Activated T-cell treated with anti-CD3 and anti-CD28 coated beads, Interleukin-2, amount 50 U/mL, for 1 hour (primary cell): ENCODE results near the gene MAML3.
A peak's percentile ranks its signal among the peaks of the same experiment; 100 is the strongest.

Experiments
- DNase-seq: peaks from one replicate; pipeline ENCODE4 v3.0.0-alpha.2; 2020

MAML3 gene

DNA sequence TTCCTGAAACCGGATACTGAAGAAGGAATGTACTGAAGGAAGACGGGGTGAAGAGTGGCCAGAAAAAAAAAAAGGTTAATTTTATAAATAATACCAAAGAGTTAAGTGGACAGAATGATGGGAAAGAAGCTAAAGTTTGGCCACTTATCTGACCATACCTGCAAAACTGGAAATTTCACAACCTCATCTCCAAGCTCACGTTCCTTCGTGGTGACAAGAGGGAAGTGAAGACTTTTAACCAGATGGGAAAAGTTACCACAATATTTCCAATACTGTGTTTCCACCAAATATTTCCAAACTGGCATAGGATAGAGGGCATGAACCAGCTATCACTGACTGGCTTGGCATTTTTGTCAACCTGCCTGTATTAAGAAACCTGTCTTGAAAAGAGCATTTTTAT is 56.4 kb downstream of the MAML3 start:
- DNase-seq: no peak

DNA sequence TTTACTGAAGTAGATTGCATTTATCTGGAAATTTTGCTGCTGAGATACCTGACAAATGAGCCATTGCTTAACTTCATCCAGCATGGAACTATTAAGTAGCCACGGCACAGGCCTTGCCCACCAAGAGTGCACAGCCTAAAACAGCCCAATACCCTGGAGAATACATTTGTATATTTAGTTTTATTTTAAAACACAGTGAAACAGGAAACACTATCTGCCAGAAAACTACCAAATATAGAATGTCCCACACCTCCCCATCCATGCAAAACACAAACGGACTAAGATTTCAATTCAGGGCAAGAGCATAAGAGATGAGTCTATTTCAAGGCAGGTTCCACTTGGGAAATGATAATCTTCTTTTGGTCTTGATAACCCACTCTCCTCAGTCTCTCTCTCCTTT is 57.1 kb downstream of the MAML3 start:
- DNase-seq: no peak

DNA sequence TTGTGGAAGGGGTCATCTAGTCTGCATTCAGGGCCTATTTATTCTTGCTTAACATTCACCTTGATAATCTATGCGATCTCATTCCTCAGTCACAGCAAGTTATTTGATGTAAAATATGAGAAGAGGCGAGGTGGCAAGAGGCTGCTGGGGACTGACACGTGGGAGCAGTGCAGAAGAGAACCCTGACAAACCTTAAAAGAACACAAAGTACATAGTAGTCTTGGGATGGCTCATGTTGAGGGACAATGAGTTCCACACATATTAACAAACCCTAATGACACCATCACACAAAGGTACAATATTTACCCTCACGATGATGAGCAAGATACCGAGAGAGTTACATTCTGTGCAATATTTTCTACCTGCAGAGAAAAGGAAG is 57.5 kb downstream of the MAML3 start:
- DNase-seq: no peak

DNA sequence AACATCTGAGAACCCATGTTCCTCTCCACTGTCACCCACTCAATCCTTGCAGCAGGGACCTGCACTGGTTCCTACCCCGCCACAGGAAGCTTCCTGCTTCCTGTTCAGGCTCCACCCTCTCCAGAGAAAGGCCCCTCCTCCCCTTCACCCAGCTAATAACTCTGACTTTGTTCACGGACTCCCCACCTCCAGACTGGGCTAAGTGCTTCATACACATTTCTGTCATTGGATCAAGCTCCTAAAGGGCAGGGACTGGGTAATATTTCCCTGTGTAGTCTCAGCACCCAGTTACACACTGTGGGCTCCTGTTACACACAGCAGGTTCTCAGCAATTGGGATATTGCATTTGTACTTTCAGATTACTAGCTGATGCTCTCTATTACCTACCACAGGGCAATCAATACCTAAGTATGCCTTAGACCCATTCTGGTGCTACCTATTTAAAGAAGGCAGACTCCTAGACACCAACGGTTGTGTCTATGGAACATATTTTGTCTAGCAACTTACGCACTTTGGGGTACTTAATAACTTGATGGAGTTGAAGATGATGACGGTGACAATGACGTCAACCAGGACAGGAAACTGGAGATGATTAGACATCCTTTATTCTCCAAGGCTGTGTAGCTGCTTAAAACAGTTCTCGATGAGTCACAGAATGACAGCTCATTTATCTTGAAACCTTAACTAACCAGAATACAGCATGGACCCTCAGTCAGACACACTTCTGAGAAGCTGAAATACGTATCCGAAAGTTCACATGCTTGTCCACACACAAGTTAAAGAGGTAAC is 58.1 kb downstream of the MAML3 start:
- peak; percentile 65 for DNase-seq

DNA sequence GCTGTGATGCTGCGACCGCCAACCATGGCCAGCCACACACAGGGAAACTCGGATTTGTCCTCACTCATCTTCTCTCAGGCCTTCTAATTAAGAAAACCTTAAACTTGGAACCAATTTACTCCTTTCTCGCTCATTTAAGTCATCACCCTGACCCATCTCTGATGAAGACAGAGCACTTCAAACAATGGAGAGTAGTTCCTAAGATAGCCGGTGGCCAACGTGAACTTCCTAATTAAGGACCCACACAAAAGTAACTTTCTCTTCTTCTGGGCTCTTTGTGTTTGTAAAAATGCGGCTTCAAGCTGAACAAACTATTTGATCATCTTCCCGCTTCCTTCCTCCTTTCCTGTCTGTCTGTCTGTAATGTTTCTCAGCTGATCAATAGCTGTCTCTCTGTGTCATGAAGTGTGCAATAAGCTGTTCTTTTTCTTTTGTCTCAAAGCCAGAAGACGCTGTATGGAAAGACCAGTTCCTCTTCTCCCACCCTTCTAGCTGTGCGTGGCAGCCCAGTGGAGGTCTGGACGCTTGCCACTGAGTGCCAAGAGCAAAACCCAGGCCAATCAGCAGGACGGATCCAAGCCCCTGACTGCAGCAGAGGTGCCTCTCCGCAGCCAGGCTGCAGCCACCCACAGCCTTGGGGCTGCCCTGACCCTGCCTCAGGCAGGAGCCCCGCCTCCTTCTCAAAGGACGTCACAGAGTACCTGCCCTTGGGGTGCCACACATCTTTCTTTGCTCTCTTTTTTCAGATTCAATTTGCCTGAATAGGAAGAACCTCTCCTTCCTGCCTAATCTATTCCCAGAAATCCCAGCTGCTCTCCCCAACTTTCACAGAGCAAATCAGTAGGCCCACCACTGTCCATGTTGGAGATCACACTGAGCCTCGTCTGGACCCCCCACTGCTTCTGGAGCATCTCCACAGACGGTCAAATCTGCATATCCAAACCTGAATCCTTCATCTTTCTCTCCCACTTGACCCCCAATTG is 59.3 kb downstream of the MAML3 start:
- DNase-seq: peak; percentile 77

DNA sequence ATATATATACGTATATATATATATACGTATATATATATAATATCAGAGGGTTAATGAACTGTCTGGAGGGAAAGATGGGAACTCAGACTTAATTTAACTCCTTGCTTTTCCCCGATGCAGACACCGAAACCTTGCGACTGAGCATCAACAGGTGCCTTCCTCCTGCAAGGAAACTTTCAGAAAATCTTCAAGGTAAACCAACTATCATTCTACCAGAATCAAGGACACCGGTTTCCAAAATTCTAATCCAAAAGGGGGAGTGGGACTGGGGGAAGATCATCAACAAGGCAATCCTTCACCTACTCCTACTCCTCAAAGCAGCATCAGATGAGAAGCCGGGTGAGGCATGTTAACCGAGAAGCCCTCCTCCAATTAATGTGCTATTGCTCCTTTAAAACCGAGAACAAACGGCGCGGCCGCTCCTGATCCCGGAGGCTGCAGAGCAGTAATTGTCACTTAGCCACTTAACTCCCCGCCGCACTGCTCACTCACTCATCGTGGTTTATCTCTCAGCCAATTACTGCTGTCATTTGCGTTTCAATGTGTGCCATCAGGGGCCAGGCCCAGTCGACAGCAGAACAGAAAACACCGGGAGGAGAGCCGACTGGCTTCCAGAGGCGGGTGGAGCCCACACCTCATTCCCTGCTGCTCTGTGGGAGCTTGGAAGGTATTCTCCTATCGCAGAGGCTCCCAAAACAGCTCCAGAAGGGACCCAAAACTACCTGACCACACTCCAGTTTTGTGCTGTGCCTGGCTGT is 61.7 kb downstream of the MAML3 start:
- peak; percentile 33 for DNase-seq

DNA sequence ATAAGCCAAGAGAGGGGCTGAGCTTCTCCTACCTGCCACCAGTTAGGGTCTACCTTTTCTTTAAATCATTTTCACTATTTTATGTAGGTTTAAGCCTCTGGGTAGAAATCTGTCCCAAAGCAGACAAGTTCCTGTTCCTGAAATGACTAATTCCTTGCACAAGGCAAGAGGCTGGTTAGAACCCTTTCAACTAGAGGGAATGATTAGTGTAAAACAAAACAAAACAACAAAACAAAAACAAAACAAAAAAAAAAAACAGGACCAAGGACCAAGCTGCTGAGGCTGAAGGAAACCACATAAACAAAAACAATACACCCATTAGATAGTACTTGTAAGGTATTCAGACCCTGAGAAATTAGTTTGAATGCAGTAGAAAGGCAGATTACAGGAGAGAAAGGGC is 62.7 kb downstream of the MAML3 start:
- DNase-seq: no peak

DNA sequence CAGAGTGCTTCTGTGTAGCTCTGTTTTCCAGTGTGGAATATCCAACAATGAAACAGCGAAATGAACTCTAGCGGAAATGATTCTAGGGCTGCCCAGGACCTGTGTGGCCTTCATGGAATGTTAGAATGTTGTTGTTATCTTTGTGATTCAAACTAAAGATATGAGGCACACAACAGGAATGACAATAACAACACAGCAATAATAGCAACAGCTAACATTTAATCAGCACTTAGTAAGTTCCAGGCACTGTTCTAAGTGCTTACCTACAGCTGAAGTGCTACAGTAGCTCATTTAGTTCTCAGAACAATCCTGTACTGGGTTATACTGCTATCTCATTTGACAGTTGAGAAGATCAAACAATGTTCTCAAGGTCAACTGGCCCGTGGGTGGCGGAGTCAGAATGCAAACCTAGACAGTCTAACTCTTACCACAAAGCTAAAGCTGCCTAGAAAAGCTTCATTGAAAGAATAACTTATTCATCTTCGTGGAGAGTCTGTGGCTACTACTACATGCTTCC is 63.7 kb downstream of the MAML3 start:
- DNase-seq: no peak

DNA sequence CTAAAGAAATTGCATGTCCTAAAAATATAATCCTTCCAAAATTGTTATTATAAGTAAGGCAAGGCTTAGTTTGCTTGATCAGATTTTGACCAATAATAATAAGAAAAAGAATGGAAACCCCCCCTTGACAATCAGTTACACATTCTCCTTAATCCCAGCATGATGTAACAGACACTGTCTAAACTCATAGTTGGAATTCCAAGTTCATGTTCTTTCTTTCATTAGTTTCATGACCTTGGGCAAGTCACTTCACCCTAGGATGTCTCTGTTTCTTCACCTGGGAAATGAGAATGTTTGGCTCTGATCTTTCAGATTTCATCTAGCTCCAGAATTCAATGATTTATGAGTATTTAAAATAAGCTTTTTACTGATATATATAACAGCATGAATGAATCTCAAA is 64.8 kb downstream of the MAML3 start:
- DNase-seq: no peak

DNA sequence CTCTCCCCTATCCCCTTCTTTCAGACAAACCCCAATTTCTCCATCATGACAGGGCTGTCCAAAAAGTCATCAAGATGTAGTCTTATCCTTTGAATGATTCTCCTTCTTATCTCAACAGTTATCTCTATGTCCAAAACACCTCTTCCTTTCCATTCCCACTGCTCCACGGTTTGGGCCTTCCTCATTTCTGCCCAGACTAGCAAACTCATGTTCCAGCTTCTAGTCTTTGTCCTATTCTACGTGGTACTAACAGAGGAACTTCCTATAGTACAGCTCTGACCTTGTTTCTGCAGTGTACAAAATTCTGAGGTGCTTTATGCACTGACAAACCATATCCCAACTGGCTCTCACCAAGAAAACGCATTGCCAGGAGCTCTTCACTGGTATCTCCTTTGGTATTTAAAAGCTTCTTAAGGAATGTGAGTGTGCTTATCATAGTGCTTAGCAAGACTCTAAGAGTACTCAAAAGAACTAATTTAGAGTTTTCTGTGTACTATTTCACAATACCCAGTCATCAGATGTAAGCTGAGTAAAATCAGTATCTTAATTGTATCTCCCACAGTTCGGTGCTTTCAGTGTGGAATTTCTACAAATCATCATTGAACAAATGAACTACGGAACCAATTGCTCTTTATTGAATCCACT is 65.5 kb downstream of the MAML3 start:
- no peak for DNase-seq

DNA sequence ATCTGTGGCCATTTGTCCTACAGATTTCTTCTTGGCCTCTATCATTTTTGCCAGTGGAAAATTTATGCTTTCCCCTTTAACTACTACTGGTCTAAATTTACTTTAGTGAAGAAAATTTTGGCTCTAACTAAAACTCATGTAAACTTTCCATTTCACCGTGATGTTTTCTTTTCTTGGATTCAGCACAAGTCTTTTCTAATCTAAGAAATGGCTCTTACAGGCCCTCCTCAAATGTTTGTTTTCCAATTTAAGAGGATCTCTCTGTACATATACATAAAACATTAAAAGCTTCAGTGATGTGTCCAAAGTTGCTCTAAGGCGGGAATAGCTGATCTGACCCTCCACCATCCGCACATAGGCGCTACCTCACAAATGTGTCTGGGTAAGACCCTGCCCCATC is 68.1 kb downstream of the MAML3 start:
- DNase-seq: no peak

DNA sequence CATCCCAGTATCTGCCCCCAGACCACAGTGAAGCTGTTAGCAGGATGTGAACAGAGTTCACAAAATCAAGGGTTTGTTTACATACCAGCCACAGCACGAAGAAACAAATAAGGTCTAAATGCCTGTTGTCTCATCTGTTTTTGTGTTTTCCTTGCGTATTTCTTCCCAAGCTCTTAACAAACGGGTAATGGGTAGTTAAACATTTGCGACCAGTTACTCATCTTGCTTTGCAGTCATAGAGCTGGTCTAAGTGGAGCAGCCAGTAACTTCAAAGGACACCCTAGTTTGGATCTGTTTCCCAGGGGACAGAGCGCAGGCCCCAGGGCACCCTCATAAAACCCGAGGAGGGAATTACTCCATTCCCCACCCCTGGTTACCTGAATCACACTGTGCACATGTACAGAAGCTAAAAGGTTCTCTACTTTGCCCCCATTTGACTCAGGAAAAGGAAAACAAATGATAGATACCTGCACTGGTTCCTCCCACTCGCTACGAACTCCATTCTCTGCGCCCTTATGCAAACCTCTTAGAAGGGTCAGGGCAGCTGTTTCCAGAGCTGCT is 68.8 kb downstream of the MAML3 start:
- DNase-seq: no peak

DNA sequence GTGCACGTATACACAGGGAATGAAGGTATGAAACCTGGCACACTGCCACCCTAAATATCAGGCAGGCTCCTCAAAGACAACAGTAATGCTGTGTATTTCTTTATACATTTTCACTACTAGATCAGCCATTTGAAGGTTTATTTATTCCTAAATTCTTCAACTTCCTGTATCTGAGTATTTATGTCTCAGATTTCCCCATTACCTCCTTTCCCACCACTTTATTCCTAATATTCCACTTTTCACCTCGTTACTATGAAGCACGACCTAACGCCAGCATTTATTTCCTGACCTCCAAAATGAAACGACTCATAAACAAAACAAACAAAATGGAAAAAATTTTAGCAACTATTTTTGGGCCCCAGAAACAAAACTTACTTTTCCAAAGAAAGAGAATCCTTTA is 69.6 kb downstream of the MAML3 start:
- no peak for DNase-seq

DNA sequence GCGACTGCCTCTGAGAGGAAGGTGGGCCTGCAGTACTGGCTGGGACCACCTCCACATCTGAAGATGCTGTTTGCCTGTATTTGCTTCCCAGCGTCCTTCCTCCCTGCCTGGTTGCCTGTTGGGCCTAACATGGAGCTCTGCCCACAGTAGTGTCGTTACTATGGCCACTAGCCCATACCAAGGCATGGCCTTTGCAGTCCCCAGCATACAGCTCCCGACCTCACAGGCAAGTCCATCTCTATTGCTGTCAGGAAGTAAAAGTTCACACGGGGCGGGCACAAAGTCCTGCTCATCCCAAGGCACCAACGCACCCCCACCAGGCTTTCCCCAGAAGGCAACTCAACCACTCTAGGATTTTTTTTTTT is 71.6 kb downstream of the MAML3 start:
- no peak for DNase-seq

DNA sequence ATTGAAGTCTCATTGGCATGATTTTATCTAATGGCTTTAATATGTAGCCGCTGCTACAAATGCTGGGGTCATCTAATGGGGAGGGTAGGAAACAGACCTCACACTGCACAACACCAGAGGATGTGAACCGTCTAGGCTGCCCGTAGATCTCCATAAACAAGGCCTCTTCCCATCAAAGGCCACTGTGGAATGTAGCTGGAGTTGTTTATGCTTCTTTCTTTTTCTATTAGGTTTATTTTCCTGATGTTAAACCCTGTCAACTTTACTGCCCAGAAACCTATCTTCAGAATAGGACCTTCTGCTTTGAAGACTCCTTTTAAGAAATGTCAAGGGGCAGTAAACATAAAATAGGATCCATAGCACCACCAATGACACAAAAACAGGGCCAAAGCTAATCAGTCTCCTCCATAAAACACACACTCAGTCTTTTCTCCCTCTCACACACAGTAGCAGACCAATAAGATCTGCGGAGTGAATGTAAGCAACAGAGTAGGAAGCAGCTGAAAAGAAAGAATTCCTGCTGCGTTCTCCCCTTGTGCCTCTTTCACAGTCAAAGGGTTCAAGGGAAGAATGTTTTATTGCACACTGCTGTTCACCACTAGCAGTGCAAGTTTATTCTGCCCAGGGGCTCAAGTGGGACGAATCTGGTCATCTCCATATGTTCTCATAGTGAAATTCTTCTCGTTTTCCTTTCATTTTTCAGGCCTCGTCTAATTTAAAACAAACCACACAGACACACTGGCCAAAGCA is 72.2 kb downstream of the MAML3 start:
- no peak for DNase-seq

DNA sequence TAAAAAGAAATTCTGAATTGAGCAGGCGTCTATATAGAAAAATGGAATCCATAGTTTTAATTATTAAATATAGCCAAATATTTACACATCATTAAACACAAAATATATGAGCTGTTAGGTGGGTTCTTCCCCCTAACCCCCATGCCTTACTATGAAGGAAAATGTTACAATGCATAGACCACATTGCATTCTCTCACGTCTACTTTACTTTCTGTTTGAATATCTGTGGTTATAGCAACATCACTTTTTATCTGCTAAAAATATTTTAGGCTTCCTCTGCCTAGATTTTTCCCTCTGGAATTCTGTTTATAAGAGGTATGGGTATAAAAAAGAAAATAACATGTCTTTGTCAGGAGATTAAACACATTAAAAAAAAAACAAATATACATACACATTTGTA is 73.1 kb downstream of the MAML3 start:
- no peak for DNase-seq

DNA sequence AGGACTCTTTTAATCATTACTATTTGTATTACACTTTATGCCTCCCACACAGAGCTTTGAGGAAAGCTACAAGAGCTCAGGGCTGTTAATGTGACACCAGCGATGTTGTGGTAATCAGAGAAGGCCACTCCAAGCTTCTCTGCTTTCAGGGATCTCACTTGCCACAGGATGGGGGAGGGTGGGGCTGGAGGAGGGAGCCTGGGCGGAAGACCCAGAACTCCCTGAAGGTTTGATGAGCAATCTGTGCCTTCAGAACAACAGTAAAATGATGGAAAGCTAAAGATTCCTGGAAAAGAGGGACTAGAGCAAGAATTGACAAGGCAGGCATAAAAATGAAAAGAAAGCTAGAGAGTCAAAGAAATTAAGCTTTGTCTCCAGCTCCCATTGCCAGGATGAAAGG is 75.6 kb downstream of the MAML3 start:
- no peak for DNase-seq

DNA sequence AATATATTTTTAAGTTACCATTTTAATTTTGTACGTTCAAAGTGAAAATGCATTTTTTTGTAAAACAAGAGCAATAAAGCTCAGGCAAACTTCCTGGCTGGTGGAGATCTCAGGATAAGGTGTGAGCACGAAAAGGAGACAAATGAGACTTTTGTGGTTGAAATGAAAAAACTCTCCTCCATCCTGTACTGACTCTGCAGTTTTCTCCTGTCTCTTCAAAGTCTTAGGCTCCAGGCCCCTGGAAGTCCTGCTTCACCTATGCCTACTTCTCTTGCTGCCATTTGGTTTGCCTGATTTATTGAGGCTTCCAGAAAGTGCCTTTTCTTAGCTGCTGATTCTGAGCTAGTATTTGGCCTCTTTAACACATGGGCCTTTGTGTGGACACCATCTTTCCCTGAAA is 77.7 kb downstream of the MAML3 start:
- no peak for DNase-seq

DNA sequence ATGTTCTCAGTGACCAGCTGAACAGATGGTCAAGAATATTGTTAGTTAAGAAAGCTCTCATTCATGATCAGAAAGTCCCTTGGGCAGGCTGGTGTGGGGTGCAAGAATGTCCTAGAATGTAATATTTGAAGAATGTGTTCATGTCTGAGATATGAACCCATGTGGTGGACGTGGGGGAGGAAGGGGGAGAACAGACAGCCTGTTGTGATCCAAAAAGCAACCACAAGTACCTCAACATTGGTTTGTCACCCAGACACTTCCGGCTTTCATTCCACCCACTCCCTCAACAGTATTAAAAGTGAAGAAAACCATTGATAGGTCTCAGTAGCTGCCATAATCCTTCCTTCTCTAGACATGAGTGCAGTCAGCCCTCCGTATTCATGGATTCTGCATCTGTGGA is 82.2 kb downstream of the MAML3 start:
- peak; percentile 40 for DNase-seq

DNA sequence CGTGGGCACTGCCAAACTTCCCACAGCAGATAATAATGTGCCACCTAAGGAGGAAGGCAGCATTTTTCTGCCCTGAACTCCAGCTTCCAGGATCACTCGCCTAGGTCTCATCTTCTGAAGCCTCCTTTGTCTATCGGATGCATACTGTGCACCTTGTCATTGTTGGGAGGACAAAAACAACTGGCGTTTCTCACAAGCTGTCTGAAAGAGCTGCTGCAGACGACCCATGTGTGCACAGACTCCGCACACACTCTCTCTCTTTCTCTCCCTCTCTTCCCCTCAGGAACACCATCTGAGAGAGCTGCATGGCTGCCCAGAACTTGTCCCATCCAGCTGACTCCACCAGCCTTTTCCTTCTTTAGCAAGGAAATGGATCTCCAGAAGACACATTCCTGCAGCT is 83.0 kb downstream of the MAML3 start:
- DNase-seq: no peak

DNA sequence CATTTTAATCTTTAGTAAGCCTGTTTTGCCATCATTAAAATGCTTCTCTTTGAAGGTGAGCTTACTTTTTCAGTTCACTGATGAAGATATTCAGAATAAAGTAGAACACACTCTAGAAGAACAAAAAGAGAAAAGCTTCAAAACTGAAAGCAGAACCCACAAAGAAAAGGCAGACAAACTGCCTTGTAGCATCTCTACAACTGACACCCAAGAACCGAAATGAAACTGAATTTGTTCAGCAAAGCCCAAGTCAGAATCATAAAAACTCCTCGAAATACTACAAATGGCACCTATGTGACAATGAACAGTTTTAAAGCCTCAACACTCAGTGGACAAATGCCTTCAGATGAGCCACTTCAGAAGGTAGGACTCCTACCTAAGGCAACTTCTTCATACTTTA is 83.6 kb downstream of the MAML3 start:
- DNase-seq: no peak

DNA sequence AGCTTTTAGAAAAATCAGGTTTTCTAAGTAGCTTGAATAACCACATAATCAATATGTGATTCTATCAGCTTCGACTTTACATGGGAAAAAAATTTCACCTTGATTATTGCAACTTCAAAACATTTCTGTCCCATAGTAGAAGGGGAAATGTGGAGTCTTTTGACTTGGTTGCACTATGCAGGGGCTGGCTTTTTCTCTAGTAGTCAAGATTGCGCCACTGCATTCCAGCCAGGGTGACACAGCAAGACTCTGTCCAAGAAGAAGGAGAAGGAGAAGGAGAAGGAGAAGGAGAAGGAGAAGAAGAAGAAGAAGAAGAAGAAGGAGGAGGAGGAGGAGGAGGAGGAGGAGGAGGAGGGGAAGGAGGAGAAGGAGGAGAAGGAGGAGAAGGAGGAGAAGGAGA is 84.9 kb downstream of the MAML3 start:
- no peak for DNase-seq
